GM12891 (cell line): ENCODE results near the gene IL27RA.
"Not testable (repeated sequence)": the region's sequence is repeated elsewhere in the genome, so short reads cannot be mapped to it uniquely, and the experiment has no call there.

Source experiments
- DNase-seq: peaks from one replicate; pipeline ENCODE4 v3.0.0; 2011; ENCODE audit warnings: low spot score; ENCODE audit not compliant: insufficient read length
- FAIRE-seq: peaks from 2 replicates; lab custom pipeline; 2011; peaks lifted over from hg19 to GRCh38; lab: Jason Lieb, UNC
- PAX5 ChIP-seq: IDR thresholded peaks from 2 replicates; pipeline ENCODE4 v1.6.1; 2011; ENCODE audit warnings: low read length, moderate library complexity, mild to moderate bottlenecking; ENCODE audit not compliant: insufficient read depth, severe bottlenecking
- POLR2A ChIP-seq: IDR thresholded peaks from 2 replicates; pipeline ENCODE4 v1.6.1; 2011; ENCODE audit warnings: low read depth, low read length, control low read depth
- POLR2AphosphoS5 ChIP-seq: IDR thresholded peaks from 2 replicates; pipeline ENCODE4 v1.6.1; 2011; ENCODE audit warnings: low read depth, low read length, control low read depth
- POU2F2 ChIP-seq: IDR thresholded peaks from 2 replicates; pipeline ENCODE4 v1.6.1; 2011; ENCODE audit warnings: low read depth, mild to moderate bottlenecking, control low read depth, low read length, moderate library complexity
- SPI1 ChIP-seq: IDR thresholded peaks from 2 replicates; pipeline ENCODE4 v1.6.1; 2011; ENCODE audit warnings: low read depth, low read length, control low read depth
- TAF1 ChIP-seq: IDR thresholded peaks from 2 replicates; pipeline ENCODE4 v1.6.1; 2011; ENCODE audit warnings: low read depth, low read length, control low read depth

The IL27RA gene

GRCh38 chr19:14015524-14016035, 16.0 kb upstream of the IL27RA start:
- DNase-seq (no peak), FAIRE-seq (peak; percentile 84)
- TF ChIP-seq POLR2AphosphoS5 = no peak
- peak; percentile 18; the same call in 1 of the 2 replicates for TF ChIP-seq TAF1
- peak; percentile 96 for TF ChIP-seq POU2F2
- TF ChIP-seq POLR2A = 0 out of 2 replicates have a peak, but pooled peaks have one; percentile 37

GRCh38 chr19:14019100-14019499, 12.5 kb upstream of the IL27RA start:
- DNase-seq (no peak), FAIRE-seq (no peak)
- TF ChIP-seq SPI1 (peak; percentile 94), POLR2AphosphoS5 (no peak)

GRCh38 chr19:14019739-14020138, 11.8 kb upstream of the IL27RA start:
- not testable (repeated sequence) for DNase-seq, FAIRE-seq

- no peak for DNase-seq
- FAIRE-seq = peak; percentile 31
- TF ChIP-seq PAX5 = no peak
- TF ChIP-seq POU2F2 = no peak
- no peak for TF ChIP-seq POLR2AphosphoS5
- TF ChIP-seq POLR2A = no peak
Observed at GRCh38 chr19:14021474-14021873, 10.1 kb upstream of the IL27RA start.

GRCh38 chr19:14022469-14022868, 9.1 kb upstream of the IL27RA start:
- TF ChIP-seq TAF1 (no peak), POLR2AphosphoS5 (no peak), SPI1 (no peak), POLR2A (no peak), PAX5 (no peak), POU2F2 (no peak)
- no peak for DNase-seq
- FAIRE-seq = no peak

- no peak for DNase-seq
- FAIRE-seq = peak; percentile 40
- TF ChIP-seq TAF1 (no peak), PAX5 (no peak), POLR2AphosphoS5 (no peak), SPI1 (no peak), POLR2A (no peak), POU2F2 (no peak)
Observed at GRCh38 chr19:14023404-14024235, 7.9 kb upstream of the IL27RA start.

- not testable (repeated sequence) for DNase-seq, FAIRE-seq
Observed at GRCh38 chr19:14026652-14027192, 4.8 kb upstream of the IL27RA start.

- no peak for DNase-seq
- no peak for FAIRE-seq
- TF ChIP-seq POLR2AphosphoS5 (no peak), POU2F2 (no peak), SPI1 (no peak), TAF1 (no peak), PAX5 (no peak), POLR2A (no peak)
Observed at GRCh38 chr19:14027856-14028450, 3.6 kb upstream of the IL27RA start, which contains the start of gene RLN3. Gene RLN3, plus strand, starts transcription at chr19:14028148. Its CDS starts 57 bp downstream, at chr19:14028205.

- no peak for DNase-seq
- no peak for TF ChIP-seq TAF1
- TF ChIP-seq POLR2AphosphoS5 = no peak
- no peak for TF ChIP-seq POU2F2
- no peak for TF ChIP-seq POLR2A
- no peak for TF ChIP-seq SPI1
- no peak for TF ChIP-seq PAX5
- FAIRE-seq = no peak
Observed at GRCh38 chr19:14028901-14029300, 2.7 kb upstream of the IL27RA start.

- TF ChIP-seq POLR2AphosphoS5 (no peak), POLR2A (no peak), TAF1 (no peak), SPI1 (no peak), PAX5 (no peak), POU2F2 (no peak)
- no peak for FAIRE-seq
- DNase-seq = no peak
Observed at GRCh38 chr19:14030997-14031718, 404 bp upstream of the IL27RA start.
